Right renal pelvis (tissue), 4 donors: ENCODE data around the gene ELMO1. TPM values are rescaled to one million over a fixed set of nuclear protein-coding genes. Genes with fewer than 3 reads are reported as not detected.

Source experiments
- DNase-seq, 4 donors: peaks; one replicate each; pipeline ENCODE4 v3.0.0-alpha.2; 2013; ENCODE audit warnings: low read depth in 4 of 4, low spot score in 3 of 4, missing footprints in 1 of 4
- polyA plus RNA-seq, 4 donors: library from polyadenylated mRNA; unstranded; fragments of 120-200 nt; gene quantifications; one replicate each; pipeline ENCODE4 v1.2.1, GENCODE V29; 2013; ENCODE audit not compliant: insufficient read length in 4 of 4

Gene ELMO1
- polyA plus RNA-seq, 4 donors = 9.9 to 14.6 (median 11.3) TPM

DNA sequence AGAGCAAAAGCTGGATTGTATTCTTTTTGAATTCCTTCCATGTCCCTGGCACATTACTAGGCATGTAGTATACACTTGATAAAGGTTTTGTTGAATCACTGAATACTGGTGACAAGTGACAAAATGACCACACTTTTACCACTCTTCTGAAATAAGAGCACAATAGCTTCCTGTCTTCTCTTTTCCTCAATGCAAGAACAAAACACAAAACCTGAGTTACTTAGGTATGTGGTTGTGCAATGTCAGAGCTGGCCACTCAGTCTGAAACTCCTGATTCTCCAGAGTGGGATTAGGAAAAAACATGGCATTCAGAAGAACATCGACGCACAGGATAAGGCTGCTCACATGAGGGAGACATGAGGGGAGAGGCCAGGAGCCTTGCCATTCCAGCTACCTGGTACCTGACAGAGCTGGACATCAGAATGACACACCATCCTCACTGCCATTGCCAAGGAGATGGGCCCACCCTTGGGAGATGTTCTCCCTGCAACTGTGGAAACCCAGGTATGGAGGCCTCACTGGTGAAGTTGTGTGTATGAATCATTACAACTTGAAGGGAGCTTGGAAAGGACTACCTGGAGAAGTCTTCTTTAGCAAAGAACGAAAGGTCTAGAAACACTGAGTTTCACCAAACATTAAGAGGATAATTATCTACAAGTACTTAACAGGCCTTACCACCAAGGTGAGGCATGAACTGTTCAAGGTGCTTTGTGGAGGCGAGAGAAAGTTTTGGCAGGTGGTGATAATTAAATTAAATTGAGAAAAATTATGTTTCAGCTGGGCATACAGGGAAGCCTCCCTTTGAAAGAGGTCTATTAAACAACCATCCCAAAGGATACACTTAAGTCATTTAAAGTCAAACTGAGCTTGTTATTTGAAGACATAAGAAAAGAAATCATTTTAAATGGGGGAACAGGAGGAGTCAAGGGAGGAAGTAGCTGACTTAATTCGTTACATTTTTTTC is 477.8 kb downstream of the ELMO1 start:
- DNase-seq = no peak

DNA sequence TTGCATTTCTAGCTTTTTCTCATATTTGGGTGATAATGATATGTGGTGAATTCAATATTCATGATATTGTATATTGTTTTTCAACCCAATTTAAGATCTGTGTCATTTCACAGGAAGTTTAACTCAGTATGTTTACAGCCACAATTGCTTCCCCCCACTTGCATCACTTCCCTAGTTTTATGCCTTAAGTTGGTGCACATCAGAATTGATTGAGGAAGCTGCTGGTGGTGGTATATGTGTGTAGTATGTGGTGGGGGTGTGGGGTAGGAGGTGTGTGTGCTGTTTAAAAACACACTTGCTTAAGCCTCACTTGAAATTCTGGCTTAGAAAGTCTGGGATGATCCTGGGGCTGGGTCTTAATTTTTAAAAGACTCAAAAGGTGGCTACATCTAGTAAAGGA is 479.3 kb downstream of the ELMO1 start:
- no peak for DNase-seq

DNA sequence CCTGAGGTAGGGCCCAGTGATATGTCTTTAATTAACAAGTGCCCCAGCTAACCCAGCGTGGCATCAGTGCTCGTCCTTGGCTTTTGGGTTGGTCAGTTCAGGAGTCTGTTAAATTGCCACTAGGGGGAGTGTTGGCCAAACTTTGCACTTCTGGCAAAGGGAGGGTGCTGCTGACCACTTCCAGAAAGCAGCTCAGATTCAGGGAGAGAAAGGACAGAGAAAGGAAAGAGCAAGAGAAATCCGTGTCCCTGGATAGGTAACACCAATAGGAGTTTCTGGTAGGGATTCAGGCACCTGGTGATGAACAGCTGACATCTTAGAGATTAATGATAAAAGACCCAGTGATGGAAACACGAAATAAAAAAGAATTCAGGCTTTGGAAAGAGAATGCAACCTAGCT is 481.3 kb downstream of the ELMO1 start:
- peak in 2 of 4 donors; percentile 50 to 54 for DNase-seq

DNA sequence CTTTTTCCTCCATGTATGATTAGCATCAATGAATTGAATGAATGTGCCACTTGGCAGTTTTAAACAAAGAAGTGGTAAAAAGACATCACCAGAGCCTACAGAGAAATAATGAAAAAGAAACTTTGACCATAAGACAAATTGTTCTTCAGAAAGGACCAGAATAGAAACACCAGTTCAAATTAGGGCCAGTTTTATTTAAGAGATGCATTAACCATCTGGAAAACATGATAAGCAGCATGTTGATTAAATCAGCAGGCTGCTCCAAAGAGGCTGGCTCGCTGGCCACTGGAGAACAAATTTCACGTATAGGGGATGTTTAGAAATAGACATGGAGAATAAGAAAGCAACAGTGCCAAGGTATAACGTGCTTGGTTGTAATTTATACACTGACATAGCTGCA is 482.0 kb downstream of the ELMO1 start:
- no peak for DNase-seq

DNA sequence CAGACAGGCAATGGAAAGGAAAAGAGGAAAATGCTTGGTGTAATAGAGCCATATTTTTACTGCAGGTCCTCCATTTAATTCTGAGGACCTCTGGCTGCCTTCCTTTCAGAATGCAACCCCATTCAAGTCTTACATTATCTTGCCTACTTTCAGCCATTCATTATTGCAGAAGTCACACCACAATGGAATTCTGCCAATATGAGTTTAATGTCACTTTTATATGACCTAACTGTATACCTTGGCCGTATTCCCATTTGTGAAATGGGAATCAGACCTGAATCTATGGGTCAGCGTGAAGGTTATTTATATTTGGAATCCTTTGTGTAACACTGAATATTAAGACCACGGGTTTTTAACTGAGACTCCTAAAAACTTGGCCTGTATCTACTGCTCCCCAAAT is 482.6 kb downstream of the ELMO1 start:
- no peak for DNase-seq

DNA sequence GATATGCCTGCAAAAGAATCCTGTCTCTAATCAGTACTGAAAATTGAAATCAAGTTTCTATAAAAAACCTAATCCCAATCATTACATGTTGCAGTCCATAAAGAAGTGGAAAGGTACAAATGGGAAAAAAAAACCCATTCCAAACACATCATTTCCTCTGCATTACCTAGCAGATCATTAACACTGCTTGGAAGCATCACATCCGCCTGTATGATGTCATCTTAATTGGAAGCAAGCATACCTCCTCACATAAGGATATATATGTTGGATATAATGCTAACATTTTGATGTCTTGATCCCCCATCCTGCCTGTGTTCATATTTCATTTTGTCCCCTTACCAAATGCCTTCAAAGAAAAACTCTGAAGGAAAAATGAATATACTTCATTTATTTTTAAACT is 483.0 kb downstream of the ELMO1 start:
- no peak for DNase-seq

DNA sequence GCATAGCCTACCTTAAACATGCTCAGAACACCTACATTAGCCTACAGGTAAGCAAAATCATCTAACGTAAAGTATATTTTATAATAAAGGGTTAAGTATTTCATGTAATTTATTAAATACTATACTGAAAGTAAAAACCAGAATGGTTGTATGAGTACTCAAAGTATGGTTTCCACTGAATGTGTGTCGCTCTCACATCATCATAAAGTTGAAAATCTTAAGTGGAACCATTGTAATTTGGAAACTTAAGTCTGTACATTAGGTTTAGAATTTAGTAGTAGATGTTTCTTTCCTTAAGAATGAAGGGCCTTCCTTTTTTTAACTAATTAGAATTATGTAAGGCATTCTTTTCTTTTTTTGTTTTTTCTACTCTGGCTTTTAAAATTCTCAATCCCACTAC is 484.4 kb downstream of the ELMO1 start:
- no peak for DNase-seq

DNA sequence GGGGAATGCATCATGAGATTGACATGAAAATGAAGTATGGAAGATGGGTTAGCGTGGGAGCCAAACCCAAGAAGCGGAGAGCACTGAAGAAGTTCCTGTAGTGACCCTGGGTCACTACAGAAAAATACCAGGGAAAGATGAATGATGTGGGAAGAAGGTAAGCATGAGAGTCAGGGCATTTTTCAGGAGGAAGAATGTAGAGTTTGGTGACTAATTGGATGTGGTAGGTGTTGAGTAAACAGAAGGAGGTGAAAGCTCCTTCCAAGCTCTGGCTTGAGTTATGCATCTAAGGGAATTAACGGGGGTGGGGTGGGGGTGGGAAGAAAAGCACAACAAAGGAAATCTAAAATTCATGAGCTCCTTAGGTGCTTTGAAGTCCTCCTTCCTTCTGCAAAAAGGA is 486.3 kb downstream of the ELMO1 start:
- no peak for DNase-seq

DNA sequence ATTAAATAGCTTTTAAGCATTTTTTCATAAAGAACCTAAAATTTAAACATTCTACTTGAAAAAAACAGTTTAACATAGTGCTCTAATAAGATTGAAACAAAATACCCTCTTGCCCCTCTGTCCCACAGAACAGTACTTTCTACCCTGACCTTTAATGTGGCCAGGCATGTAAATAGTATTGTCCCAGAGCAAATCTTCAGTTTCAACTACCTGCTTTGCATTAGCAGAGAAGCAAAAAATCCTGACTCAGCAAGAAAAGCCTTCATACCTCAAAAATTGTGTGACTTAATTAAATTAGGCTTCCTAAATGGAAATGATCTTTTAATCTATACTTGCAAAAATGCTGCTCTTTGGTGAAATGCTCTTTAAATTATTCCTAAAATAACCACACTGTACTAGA is 487.0 kb downstream of the ELMO1 start:
- DNase-seq = no peak

DNA sequence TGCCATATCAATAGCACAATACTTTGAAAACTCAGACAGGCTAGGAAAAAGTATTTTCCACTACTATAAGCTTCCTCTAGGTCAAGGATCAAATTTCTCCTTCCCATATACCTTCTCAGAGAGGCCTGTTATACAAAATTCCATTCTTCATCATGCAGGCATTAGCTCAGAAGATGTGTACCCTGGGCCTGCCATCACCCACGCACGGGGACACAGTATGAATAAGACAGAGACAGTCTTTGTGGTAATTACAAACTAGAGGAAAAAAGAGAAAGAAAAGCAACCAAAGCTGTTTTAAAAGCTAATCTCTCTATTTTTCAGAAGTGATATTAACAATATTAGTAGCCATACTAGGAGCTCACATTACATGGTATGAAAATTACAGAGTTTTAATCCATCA is 487.6 kb downstream of the ELMO1 start:
- DNase-seq = no peak

DNA sequence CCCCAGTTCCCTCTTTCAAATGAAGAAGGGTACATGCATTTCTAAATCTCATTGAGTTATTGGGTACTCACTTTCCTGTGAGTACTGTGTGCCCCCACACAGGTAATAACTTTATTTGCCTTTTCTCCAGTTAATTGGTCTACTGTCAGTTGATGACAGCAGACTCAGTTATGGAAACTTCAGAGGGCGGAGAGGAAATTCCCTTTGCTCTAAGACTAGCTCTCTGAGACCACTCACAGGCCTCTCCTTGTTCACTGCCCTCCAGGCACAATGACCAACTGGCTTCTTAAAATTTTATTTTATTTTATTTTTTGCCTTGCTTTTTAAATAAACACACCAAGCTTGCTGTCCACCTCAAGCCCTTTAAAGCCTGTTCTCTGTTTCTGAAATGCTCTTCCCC is 488.6 kb downstream of the ELMO1 start:
- DNase-seq = no peak

DNA sequence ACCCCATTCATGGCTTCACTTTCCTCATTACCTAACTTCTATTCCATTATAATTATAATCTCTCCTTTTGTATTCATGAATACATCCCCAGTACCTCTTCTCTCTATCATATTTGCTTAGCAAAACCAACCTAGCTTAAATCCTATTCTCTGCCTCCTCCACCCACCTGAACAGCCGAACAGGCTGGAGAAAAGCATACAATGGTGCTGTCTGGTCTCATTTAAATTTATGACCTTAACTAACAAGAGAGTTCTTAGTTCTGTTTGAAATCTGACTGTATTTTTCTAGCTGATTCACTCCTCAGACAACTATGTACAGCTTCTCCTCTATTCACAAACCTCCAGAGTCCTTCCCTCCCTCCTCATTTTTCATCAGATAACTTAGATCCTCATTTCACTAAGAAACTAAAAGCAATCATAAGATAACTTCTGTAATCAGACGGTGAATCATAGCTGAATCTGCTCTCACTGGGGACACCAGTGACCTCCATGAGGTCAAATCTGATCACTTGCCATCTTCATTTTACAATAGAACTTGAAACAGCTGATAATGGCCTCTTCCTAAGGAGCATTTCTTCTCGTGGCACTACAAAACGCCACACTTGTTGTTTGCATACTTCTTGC is 490.4 kb downstream of the ELMO1 start:
- no peak for DNase-seq

DNA sequence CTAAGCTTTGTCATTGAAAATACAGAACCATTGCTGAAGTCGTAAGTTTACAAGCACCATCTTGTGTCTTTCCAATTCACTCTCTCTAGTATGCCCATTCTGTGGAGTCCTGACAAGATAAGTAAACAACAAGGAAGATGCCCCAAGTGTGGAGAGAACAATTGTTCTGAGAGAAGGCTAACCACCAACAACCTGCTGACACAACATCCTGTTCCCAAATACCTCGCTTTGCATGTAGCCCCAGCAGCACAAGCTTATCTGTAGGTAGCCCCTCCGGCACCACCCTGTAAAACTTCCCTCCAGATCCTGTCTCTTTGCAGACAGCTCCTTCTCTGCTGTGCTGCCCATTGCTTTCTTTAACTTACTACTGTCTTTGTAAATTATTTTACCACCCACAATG is 491.0 kb downstream of the ELMO1 start:
- no peak for DNase-seq

DNA sequence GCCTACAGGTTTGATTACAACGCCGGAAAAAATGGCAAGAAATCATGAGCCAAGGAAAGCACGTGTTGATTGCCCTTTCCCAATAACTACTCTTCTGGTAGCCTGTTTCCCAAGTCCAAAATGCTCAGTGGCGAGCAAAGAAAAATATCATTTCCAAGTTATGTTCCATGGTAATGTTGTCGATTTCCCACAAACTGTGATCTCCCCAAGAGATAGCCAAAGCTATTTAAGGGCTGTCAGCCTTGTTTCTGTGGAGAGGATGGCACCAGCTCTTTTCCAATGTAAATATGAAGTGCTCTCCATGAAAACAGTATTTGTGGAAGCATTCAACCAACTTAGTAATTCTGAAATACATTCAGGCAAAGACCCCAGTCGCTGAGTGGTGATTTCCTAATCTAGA is 491.9 kb downstream of the ELMO1 start:
- DNase-seq = no peak

DNA sequence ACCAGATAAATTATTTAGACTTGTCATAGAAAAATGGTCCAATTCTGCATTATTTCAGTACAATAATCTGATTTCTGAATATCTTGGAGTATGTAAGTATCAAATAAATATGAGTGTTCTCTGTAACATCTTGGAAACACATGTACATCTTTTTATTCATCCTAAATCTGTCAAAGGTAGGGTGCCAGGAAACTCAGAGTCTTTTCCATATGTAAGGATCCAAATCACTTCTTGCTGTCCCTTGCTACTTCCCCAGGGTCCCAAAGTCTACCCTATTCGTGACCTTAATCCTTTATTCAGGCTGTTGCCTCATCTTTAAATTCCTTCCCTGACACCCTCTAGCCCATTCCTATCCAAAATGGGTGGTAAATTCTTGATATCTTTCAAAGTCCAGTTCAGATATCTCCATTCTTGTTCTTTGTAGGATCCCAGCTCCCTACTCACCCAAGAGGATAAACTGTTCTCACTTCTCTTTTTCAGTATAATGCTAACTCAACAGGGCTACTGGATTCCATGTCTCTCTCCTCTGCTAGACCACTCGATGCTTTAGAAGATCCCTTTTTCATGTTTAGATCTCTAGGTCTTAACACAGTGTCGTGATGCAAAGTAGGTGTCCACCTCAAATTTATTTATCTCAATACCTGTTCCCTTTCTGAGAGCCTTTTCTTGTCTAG is 493.1 kb downstream of the ELMO1 start:
- DNase-seq = no peak

DNA sequence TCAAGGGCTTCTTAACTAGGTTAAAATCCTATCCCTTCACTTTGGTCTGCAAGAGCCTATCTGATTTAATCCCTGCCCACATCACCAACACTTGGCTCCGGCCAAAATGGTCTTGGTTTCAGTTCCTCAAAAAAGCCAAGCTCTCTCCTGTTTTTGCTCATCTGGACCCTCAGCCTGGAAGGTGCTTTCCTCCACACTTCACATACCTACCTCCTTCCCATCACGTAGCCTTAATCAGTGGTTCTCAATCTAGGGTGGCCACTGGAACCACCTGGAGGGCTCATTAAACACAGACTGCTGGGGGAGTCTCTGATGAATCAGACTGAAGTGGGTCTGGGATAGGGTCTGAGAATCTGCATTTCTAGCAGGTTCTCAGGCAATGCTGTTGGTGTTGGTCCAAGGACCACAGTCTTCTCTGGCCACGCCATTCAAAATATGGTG is 497.4 kb downstream of the ELMO1 start:
- DNase-seq = no peak

DNA sequence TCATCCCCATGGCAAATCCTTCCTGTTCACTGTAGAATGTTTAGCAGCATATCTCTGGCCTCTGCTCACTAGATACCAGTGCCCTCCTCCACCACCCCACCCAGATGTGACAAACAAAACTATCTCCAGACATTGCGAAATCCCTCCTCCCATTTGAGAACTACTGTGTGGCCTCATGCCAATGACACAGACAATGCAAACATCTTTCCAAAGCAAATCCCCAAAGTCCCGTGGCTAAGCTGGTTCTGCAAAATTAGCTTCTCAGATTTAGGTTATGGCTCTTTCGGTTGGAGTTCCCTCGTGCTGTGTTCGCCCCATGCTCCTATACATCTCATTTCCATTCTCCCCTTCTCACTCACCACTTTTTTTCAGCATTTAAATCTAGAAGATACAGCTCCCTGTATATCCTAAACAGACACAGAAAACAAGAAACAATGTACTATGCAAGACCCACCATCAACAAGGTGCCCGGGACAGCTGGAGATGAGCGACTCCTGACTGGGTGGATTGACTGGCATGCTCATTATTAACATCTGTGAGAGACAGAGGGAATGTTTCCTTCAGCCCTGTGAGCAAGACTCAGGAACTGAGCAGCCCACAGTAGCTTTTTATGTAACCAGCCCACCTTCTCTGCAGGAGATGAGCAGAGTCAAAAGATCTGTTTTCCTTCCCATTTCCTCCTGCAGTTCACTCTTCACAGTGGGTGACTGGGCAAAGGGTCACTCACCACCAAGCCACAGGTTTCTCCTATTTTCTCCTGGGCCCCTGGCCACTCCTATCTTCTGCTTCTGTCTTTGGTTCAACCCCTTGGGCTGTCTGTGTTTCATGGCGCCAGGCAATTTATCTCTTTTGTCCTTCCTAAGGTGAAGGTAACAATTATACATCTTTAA is 498.7 kb downstream of the ELMO1 start:
- DNase-seq = no peak

DNA sequence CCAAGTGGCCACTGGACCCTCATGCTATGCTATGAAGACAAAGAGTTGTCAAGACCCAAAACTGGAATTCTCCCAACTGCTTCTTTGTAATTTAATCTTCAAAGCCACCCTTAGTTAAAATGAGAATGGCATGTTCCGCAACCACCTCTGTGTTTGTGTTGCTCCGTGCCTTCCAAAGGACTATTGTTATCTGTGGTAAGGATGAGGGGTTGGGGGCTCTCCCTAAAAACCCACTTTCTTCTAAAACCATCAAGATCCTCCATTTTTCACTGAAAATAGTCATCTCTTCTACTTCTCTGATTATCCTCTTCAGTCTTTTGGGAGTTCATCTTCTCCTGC is 502.3 kb downstream of the ELMO1 start:
- DNase-seq = no peak

DNA sequence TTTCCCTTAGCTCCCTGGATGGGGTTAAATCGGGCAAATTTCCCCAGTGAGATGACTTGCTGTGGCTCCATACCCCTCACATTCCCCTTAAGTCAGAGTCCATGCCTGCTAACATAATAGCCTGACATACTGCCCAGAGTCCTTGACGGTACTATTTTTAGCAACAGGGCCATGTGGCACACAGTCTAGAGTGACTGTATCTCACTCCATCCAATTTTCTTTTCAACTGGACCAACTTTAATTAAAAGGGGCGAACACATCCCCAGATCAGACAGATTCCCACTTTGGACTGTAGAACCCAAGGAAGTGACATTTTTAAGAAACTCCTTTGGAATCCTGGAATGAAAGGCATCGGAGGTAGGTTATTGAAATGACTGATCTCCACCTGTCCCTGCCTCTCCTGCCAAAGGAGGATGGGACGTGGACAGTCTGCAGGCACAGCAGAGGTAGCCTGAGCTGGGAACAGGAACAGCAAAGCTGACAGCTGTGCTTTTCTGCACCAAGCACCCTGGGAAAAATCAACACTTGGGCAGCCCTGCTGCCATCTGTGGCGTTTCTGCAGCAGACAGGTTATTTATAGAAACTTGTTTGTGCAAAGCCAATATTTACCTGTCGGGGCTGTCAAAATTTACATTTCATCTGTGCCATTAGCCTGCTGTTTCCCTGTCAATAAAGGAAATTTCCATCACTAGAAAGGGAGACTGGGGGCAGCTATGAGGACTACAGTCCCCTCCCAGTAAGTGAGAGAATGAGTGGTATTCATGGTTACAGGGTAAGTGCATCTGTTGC is 502.9 kb downstream of the ELMO1 start:
- DNase-seq = no peak

DNA sequence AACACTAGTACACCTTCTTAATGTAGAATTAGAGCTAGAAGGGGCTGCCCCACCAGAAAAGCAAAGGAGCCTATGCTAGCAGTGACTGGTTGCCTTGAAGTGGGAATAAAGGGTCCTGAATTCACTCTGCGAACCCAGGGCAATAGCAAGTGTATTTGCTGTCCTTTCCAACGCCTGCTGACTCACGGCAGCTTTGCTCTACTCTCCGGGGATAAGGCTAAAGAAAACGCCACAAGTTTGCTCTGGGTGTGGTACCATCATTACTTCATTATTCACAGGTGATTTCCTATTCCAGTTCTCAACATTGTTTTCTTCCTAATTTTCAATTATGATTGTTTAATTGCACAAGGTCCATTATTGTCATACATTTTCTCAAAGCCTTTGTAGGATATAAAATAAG is 503.8 kb downstream of the ELMO1 start:
- DNase-seq = no peak
